Endothelial cell of umbilical vein (primary cell): ENCODE measurements around the gene C20orf173.

ENCODE experiments used
- EZH2 ChIP-seq: IDR thresholded peaks from 2 replicates; pipeline ENCODE4 v1.6.1; 2012; ENCODE audit warnings: borderline replicate concordance, low read depth, mild to moderate bottlenecking, moderate library complexity, low read length, inconsistent platforms; ENCODE audit not compliant: severe bottlenecking
- JUN ChIP-seq: IDR thresholded peaks from 2 replicates; pipeline ENCODE4 v1.6.1; 2011; ENCODE audit warnings: borderline replicate concordance, low read depth; ENCODE audit not compliant: insufficient read length, insufficient read depth
- POLR2A ChIP-seq: IDR thresholded peaks from 2 replicates; pipeline ENCODE4 v1.6.1; 2012; ENCODE audit warnings: low read depth, mild to moderate bottlenecking, control low read depth, low read length
- POLR2AphosphoS5 ChIP-seq: IDR thresholded peaks from 2 replicates; pipeline ENCODE4 v1.6.1; 2012; ENCODE audit warnings: low read depth, mild to moderate bottlenecking, control low read depth, low read length, moderate library complexity; ENCODE audit not compliant: insufficient read depth
- TF ChIP-seq, protein P1 (sequence below), 2 donors: IDR thresholded peaks; 1 replicate in 1 of 2; 2 replicates in 1 of 2; pipeline ENCODE4 v1.5.1; 2011; ENCODE audit warnings: low read length in 2 of 2, mild to moderate bottlenecking in 2 of 2, moderate library complexity in 2 of 2, control low read depth in 1 of 2, inconsistent platforms in 1 of 2, low read depth in 1 of 2; ENCODE audit not compliant: insufficient read depth in 1 of 2; ENCODE audit errors: extremely low read depth in 1 of 2
- TF ChIP-seq, protein P2 (sequence below): IDR thresholded peaks from 2 replicates; pipeline ENCODE4 v1.6.1; 2011; ENCODE audit not compliant: insufficient read depth, insufficient read length

DNA sequence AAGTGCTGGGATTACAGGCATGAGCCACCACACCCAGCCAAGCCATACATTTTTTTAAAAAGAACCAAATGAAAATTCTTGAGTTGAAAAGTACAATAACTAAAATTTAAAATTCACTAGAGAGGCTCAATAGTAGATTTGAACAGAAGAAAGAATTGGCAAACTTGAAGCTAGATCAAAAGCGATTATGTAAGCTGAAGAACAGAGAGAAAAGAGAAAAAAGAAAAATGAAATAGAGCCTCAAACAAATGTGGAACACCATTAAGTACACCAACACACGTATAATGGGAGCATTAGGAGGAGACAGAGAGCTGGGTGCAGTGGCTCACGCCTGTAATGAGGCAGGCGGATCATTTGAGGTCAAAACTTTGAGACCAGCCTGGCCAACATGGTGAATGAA lies 43.4 kb upstream of the C20orf173 start:
- TF ChIP-seq, protein P1, sequence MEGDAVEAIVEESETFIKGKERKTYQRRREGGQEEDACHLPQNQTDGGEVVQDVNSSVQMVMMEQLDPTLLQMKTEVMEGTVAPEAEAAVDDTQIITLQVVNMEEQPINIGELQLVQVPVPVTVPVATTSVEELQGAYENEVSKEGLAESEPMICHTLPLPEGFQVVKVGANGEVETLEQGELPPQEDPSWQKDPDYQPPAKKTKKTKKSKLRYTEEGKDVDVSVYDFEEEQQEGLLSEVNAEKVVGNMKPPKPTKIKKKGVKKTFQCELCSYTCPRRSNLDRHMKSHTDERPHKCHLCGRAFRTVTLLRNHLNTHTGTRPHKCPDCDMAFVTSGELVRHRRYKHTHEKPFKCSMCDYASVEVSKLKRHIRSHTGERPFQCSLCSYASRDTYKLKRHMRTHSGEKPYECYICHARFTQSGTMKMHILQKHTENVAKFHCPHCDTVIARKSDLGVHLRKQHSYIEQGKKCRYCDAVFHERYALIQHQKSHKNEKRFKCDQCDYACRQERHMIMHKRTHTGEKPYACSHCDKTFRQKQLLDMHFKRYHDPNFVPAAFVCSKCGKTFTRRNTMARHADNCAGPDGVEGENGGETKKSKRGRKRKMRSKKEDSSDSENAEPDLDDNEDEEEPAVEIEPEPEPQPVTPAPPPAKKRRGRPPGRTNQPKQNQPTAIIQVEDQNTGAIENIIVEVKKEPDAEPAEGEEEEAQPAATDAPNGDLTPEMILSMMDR (IDR thresholded peaks at IDR 0.05; ENCODE audit: extremely low read depth in 1 of 2, insufficient read depth in 1 of 2, low read depth in 1 of 2, low read length in 2 of 2) = no peak
- TF ChIP-seq, protein P2, sequence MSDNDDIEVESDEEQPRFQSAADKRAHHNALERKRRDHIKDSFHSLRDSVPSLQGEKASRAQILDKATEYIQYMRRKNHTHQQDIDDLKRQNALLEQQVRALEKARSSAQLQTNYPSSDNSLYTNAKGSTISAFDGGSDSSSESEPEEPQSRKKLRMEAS = no peak
- no peak for TF ChIP-seq EZH2
- TF ChIP-seq JUN = no peak
- no peak for TF ChIP-seq POLR2AphosphoS5
- no peak for TF ChIP-seq POLR2A
